Duodenal mucosa (tissue), 2 donors: ENCODE measurements around the gene ISOC2.

Source experiments
- H3K27ac ChIP-seq: one replicate; pipeline ENCODE4 v1.7.0; 2013; ENCODE audit warnings: low read depth, low read length
- H3K27me3 ChIP-seq, 2 donors: one replicate each; pipeline ENCODE4 v1.7.0; 2013; ENCODE audit warnings: low read length in 2 of 2, control low read depth in 1 of 2; ENCODE audit not compliant: insufficient read depth in 2 of 2, control insufficient read depth in 1 of 2
- H3K36me3 ChIP-seq, 2 donors: one replicate each; pipeline ENCODE4 v1.7.0; 2013; ENCODE audit warnings: low read length in 2 of 2, control low read depth in 1 of 2; ENCODE audit not compliant: insufficient read depth in 2 of 2, control insufficient read depth in 1 of 2
- H3K4me1 ChIP-seq, 2 donors: one replicate each; pipeline ENCODE4 v1.7.0; 2013; ENCODE audit warnings: low read length in 2 of 2, control low read depth in 1 of 2; ENCODE audit not compliant: insufficient read depth in 2 of 2, control insufficient read depth in 1 of 2
- H3K4me3 ChIP-seq, 2 donors: one replicate each; pipeline ENCODE4 v1.7.0; 2013; ENCODE audit warnings: low read length in 2 of 2, low read depth in 1 of 2
- H3K9ac ChIP-seq, 2 donors: one replicate each; pipeline ENCODE4 v1.7.0; 2013; ENCODE audit warnings: low read length in 2 of 2, low read depth in 1 of 2
- H3K9me3 ChIP-seq, 2 donors: one replicate each; pipeline ENCODE4 v1.7.0; 2013; ENCODE audit warnings: low read length in 2 of 2, control low read depth in 1 of 2; ENCODE audit not compliant: control insufficient read depth in 1 of 2

The ISOC2 gene

GRCh38 chr19:55406826-55407549 lies 54.5 kb downstream of the ISOC2 start:
- Histone ChIP-seq H3K4me3 (peak overlapping the region; percentile 78 to 79), H3K27me3 (no peaks in the 10 kb centered on the region), H3K4me1 (peaks cover 15 to 22% of the 10 kb centered on the region in 2 donors), H3K27ac (peak overlapping the region; percentile 99), H3K9me3 (no peaks in the 10 kb centered on the region), H3K9ac (peak overlapping the region; percentile 63 to 71), H3K36me3 (peaks cover 21 to 34% of the 10 kb centered on the region in 2 donors)

- H3K27me3 ChIP-seq = no peaks in the 10 kb centered on the region
- no peaks in the 10 kb centered on the region for H3K9me3 ChIP-seq
- H3K36me3 ChIP-seq = peaks cover 25 to 38% of the 10 kb centered on the region in 2 donors
- no peak overlapping the region for H3K27ac ChIP-seq
- H3K4me3 ChIP-seq = peak overlapping the region; percentile 78 to 79
- peaks cover 15 to 22% of the 10 kb centered on the region in 2 donors for H3K4me1 ChIP-seq
- H3K9ac ChIP-seq = peak overlapping the region; percentile 63 to 71
These were observed 55.2 kb downstream of the ISOC2 start for GRCh38 chr19:55406091-55406825.

DNA sequence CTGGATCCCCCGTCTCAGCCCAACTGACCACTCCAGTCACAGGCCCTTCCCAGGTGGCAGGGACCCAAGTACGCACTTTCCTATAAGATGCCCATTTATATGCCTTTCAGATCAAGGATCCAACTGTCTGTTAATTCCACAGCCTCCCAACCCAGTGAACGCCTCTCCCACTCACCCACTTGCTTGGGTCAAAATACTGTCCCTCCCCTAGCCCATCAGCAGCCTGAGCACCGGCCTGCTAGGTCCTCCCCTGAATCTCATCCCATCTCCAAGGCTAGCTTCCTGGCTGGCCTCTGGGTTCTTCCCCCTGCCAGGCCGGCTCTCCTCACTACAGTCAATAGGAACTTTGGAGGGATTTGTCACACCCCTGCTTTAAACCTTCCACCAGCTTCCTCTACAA lies 55.8 kb downstream of the ISOC2 start:
- H3K36me3 ChIP-seq = peaks cover 30 to 42% of the 10 kb centered on the region in 2 donors
- peaks cover 15 to 22% of the 10 kb centered on the region in 2 donors for H3K4me1 ChIP-seq
- H3K27ac ChIP-seq = no peak overlapping the region
- H3K9me3 ChIP-seq = no peaks in the 10 kb centered on the region
- H3K27me3 ChIP-seq = no peaks in the 10 kb centered on the region
- peak overlapping the region in 1 of 2 donors; percentile 71 for H3K9ac ChIP-seq
- peak overlapping the region in 1 of 2 donors; percentile 79 for H3K4me3 ChIP-seq
